Fibroblast of skin of left quadriceps (primary cell): ENCODE measurements around the gene MRPS18A.
A peak's percentile ranks its signal among the peaks of the same experiment; 100 is the strongest.
"Not testable (repeated sequence)": the region's sequence is repeated elsewhere in the genome, so short reads cannot be mapped to it uniquely, and the experiment has no call there.

Source experiments
- DNase-seq, 2 experiments: peaks; one replicate each; pipeline ENCODE4 v3.0.0-alpha.2; 2013; ENCODE audit warnings: low read depth in 2 of 2

Gene MRPS18A

DNA sequence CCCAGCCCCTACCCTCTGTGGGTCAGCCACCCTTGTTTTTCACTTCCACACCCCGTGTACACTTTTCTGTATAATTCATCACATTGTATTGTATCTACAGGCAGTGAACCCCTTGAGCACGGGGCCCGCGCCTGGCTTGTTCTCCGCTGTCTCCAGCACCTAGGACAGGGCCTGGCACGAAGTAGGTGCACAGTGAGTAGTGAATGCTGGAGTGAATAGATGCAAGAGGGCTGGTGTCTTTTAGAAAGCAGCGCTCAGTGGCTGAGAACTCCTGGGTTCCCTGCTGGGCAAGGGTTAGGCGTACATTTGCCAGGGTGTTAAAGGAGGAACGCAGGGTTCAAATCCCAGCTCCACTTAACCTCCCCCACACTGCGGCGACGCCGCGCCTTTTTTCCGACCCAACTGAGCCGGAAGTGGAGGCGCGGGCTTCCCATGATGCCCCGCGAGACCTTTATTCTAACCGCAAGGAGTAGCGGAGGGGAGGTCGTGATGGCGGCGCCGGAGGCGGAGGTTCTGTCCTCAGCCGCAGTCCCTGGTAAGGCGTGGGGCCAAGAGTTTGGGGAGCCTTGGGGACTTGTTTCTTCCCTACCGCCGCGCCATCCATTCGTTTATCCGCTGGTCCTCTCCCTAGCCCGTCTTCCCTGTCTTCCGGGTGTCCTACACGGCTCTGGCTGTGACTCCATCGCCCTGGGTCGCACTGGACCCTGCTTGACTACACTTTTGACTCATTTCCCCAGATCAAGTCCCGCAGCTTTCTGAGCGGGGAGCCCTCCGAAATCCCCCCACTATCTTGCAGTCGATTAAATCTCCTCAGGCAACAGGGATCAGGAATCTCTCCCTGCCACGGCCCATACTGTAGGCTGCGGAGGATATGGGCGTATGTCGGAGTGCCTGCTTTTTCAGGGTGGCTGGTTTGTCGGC is 51.9 kb downstream of the MRPS18A start, which contains the start of gene MAD2L1BP:
TSS of gene MAD2L1BP (plus strand) at position 454 of the 921 bp plus-strand sequence. CDS start at position 490, 36 bp downstream.
- DNase-seq: peak in 1 of 2 experiments; percentile 46

GRCh38 chr6:43634702-43635303 is 52.8 kb downstream of the MRPS18A start:
- DNase-seq: no peak

- not testable (repeated sequence) for DNase-seq
Measured at GRCh38 chr6:43633002-43633401, 54.6 kb downstream of the MRPS18A start.

GRCh38 chr6:43630980-43631619 is 56.5 kb downstream of the MRPS18A start:
- DNase-seq: no peak

DNA sequence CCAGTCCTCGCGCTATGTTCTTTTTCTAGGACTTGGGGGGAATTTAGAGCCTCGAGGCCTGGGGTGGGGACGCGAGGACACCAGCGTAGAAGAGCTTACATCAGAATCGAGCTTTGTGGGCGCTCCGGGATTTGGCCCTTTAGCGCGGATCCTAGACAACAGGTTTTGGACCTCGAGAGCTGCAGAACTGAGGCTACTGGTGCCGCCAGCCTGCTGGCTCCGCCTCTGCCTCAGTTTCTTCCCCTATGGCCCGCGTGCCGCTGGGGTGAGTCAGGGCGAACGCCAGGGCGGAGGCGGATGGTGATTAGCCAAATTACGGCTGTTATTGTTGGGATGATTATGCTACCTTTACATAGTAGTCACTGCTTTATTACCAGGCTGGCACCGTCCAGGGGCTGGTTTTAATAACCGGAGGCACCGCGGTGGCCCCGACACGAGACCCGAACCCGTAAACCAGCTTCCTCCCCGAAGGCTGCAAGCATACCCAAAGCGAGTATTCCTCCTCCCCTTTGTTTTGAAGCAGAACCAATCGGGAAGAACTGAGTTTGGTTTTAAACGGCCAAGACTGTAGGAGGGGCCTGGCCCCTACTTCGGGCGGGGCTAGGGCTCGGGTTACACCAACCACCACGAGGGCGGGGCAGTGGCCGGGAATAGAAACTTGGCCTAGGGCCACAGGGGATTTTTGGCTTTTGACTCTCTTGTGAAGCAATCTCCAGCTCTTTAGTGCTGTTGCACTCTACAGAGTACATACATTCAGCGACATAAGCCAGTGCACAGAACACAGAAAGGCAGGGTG is 57.9 kb downstream of the MRPS18A start:
- peak; percentile 98 to 99 for DNase-seq

DNA sequence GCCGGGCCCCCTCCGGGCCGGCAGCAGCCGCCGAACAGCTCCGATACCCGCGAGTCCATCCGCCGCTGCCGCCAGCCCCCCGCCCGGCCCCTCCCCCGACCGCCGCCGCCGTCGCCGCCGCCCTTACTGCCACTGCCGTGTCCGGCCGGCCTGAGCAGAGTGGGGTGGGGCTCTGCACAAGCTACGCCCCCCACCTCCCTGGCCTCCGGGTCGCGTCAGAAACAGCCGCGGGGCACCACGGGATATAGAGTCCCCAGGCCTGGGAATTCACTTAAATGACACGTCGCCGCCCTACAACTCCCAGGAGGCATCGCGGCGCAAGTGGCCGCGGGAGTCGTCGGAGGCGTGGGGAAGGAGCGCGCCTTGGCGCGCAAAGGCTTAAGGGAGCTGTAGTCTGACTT is 58.5 kb downstream of the MRPS18A start, which contains the start of gene GTPBP2:
TSS of gene GTPBP2 (minus strand) at position 161 of the 401 bp plus-strand sequence. CDS start at position 59, 102 bp downstream.
- DNase-seq: peak; percentile 98

GRCh38 chr6:43628393-43629103 is 59.0 kb downstream of the MRPS18A start:
- peak in 1 of 2 experiments; percentile 14 for DNase-seq

- DNase-seq: peak; percentile 78 to 83
Measured at GRCh38 chr6:43627008-43627825, 60.4 kb downstream of the MRPS18A start.

DNA sequence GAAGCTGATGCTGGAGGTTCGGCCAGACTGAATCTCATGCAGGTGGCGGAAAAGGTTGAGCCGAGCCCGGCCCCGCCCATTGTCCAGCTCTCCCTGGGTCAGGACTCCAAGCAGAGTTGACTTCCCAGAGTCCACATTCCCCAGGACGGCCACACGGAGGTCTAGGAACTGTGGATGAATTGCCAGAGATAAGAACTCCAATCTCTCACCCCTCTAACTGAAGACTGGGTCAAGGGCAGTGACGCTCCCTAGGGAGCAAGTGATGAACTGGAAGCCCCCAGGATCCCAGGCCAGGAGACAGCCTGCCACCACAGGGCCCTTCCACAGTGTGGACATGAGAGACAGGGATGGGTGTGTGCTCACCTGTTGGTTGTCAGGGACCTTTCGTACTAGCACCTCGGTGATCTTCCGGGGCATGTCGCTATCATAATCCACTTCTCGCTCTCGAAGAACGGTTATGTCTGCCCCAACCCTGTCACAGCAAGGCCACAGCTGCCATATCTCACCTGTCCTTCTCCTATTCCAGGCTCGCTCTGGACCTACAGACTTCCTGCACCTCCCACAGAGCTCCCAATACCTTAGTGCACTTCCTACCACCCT is 62.1 kb downstream of the MRPS18A start:
- DNase-seq: no peak

DNA sequence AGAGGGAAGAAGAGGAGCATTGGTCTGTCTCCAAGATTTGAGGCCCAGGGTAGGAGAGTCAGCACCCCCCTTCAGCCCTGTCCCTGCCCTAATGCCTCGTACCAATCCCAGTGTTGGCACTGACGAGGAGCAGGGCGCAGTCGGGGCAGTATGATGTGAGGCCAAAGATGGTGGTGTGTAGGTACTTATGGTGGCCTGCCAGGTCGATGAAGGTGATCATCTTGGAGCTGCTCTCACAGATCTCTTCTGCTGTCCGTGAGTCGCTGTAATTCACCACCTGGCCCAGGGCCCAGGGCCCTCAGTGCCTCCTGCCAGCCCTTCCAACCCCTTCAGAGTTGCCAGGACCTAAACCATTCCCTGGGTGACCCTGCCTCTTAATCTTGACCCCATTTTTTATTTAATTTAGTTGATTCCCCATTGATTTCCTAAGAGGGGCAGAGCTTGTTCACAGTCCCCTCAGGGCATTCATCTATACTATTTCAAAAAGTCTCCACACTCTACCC is 62.8 kb downstream of the MRPS18A start:
- DNase-seq: no peak

DNA sequence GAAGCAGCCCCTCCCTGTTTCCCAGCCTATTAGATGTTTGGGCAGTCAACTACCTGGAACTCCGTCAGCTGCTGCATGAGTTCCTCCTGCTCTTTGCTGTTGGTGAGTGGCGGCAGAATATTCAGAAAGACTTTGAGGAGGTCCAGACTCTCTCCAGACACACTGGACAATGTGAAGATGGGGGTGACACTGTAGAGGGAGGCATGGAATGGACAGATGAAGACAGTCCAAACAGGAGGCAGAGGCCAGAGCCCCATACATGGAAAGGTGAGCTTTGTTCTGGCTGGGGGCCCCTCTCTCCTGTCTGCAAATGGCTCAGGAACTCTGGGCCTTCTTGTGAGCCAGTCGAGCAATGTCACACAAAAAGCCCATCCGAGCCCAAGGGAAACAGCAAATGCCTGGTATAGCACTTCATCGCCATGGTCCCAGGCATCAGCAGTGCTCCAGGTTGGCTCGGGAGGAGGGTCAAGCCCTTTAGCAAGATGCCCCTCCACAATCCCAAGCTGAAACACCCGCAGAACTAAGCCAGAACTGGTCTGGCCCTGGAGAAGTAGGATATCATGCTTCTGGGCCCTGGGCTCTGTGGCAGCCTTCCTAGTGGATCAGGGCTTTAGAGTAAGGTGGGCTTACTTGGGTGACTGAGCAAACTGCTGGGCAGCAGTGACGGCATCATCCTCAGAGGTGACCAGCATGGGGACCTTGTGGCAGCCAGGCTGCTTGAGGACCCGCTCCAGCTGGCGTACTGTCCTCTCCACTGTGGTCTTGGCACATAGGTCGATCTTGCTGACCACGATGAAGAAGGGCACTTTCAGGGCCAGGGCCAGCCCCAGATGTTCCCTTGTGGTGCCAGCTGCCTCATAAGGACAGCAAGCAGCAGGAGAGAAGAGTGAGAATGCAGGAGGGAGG is 63.5 kb downstream of the MRPS18A start:
- no peak for DNase-seq

- DNase-seq: no peak
Measured at GRCh38 chr6:43622541-43622940, 65.0 kb downstream of the MRPS18A start.

DNA sequence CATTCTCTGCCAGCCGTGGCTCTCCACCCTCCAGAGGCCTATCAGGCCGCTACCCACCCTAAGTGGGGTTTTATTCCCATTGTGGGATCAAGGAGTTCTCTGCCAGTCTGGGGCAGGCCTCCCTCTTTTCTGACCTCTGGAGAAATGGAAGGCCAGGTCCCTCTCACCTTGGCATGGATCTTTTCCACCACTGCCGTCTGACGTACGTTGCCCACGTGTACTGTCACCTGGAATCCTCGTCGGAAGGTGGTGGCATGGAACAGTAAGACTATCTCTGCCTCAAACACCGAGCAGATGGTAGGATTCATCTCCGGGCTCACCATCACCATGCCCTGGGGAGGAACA is 65.8 kb downstream of the MRPS18A start:
- DNase-seq: no peak
